ENCODE results near the gene RNU1-1. TPM values are rescaled to one million over a fixed set of nuclear protein-coding genes. Genes with fewer than 3 reads are reported as not detected.
"Not testable (repeated sequence)": the region's sequence is repeated elsewhere in the genome, so short reads cannot be mapped to it uniquely, and the experiment has no call there.

RNU1-1 gene
- total RNA-seq, 1 experiment from 2014 or later = not detected

GRCh38 chr1:16493731-16494130 lies 20.4 kb downstream of the RNU1-1 start:
- DNase-seq (ENCODE audit: low read depth) = not testable (repeated sequence)

- DNase-seq (ENCODE audit: low read depth) = not testable (repeated sequence)
These were observed 21.1 kb downstream of the RNU1-1 start for GRCh38 chr1:16492937-16493336.

- DNase-seq (ENCODE audit: low read depth) = no peak
These were observed 22.9 kb downstream of the RNU1-1 start for GRCh38 chr1:16491056-16491675.

GRCh38 chr1:16489195-16489880 lies 24.7 kb downstream of the RNU1-1 start:
- DNase-seq (ENCODE audit: low read depth) = not testable (repeated sequence)

- not testable (repeated sequence) for DNase-seq (ENCODE audit: low read depth)
These were observed 27.1 kb downstream of the RNU1-1 start for GRCh38 chr1:16487011-16487410.

- not testable (repeated sequence) for DNase-seq (ENCODE audit: low read depth)
These were observed 27.8 kb downstream of the RNU1-1 start for GRCh38 chr1:16486316-16486715.

GRCh38 chr1:16484931-16485330 lies 29.2 kb downstream of the RNU1-1 start:
- no peak for DNase-seq (ENCODE audit: low read depth)

GRCh38 chr1:16484501-16484835 lies 29.6 kb downstream of the RNU1-1 start:
- DNase-seq (ENCODE audit: low read depth) = no peak

- not testable (repeated sequence) for DNase-seq (ENCODE audit: low read depth)
These were observed 30.2 kb downstream of the RNU1-1 start for GRCh38 chr1:16483639-16484500.

- DNase-seq (ENCODE audit: low read depth) = not testable (repeated sequence)
These were observed 30.9 kb downstream of the RNU1-1 start for GRCh38 chr1:16483146-16483545.

GRCh38 chr1:16478091-16478490 lies 36.0 kb downstream of the RNU1-1 start:
- DNase-seq (ENCODE audit: low read depth) = no peak

GRCh38 chr1:16475771-16476770 lies 38.0 kb downstream of the RNU1-1 start:
- not testable (repeated sequence) for DNase-seq (ENCODE audit: low read depth)

- DNase-seq (ENCODE audit: low read depth) = not testable (repeated sequence)
These were observed 39.2 kb downstream of the RNU1-1 start for GRCh38 chr1:16474891-16475290.

- DNase-seq (ENCODE audit: low read depth) = no peak
These were observed 39.8 kb downstream of the RNU1-1 start for GRCh38 chr1:16474166-16474800.

GRCh38 chr1:16468558-16468957 lies 45.5 kb downstream of the RNU1-1 start:
- DNase-seq (ENCODE audit: low read depth) = no peak

GRCh38 chr1:16464917-16465625 lies 49.0 kb downstream of the RNU1-1 start:
- DNase-seq (ENCODE audit: low read depth) = no peak
